Osteocyte (in vitro differentiated cells): Measurements from ENCODE around the gene KSR2. TPM values are rescaled to one million over a fixed set of nuclear protein-coding genes. Genes with fewer than 3 reads are reported as not detected.

ENCODE experiments used
- DNase-seq: peaks from one replicate; pipeline ENCODE4 v3.0.0; 2021; ENCODE audit warnings: mixed read lengths; ENCODE audit not compliant: unreplicated experiment; ENCODE audit errors: extremely low spot score
- H3K27ac Mint-ChIP-seq: one replicate; pipeline ENCODE4 v1.8.0; 2021; ENCODE audit warnings: mild to moderate bottlenecking, mixed read lengths; ENCODE audit not compliant: unreplicated experiment
- H3K27me3 Mint-ChIP-seq: one replicate; pipeline ENCODE4 v1.8.0; 2021; ENCODE audit warnings: mixed read lengths; ENCODE audit not compliant: unreplicated experiment
- H3K36me3 Mint-ChIP-seq: one replicate; pipeline ENCODE4 v1.8.0; 2021; ENCODE audit warnings: mixed read lengths; ENCODE audit not compliant: unreplicated experiment
- H3K4me1 Mint-ChIP-seq: one replicate; pipeline ENCODE4 v1.8.0; 2021; ENCODE audit warnings: mixed read lengths; ENCODE audit not compliant: unreplicated experiment
- H3K4me3 Mint-ChIP-seq: one replicate; pipeline ENCODE4 v1.8.0; 2021; ENCODE audit warnings: mild to moderate bottlenecking, moderate library complexity, mixed read lengths; ENCODE audit not compliant: unreplicated experiment
- H3K9me3 Mint-ChIP-seq: one replicate; pipeline ENCODE4 v1.8.0; 2021; ENCODE audit warnings: mixed read lengths; ENCODE audit not compliant: unreplicated experiment
- CTCF ChIP-seq: fragments of 200-600 bp; sonication (generic); IDR thresholded peaks from 2 replicates; pipeline ENCODE4 v1.5.0; 2021; ENCODE audit warnings: antibody characterized with exemption, mild to moderate bottlenecking, moderate library complexity
- total RNA-seq: library from RNA; stranded (reverse); gene quantifications from 2 replicates; pipeline ENCODE4 v1.2.1, GENCODE V29; 2021

Gene KSR2
- total RNA-seq, 1 donor from 2014 or later, result not detected

GRCh38 chr12:117447665-117448366, 521.0 kb downstream of the KSR2 start:
- no peak for DNase-seq
- Mint-ChIP-seq H3K4me1 (peaks cover 1% of the 10 kb centered on the region), H3K4me3 (no peak overlapping the region), H3K27ac (no peak overlapping the region), H3K36me3 (no peaks in the 10 kb centered on the region), H3K9me3 (no peaks in the 10 kb centered on the region), H3K27me3 (peaks cover under 1% of the 10 kb centered on the region)
- TF ChIP-seq CTCF, result no peak

- no peak for DNase-seq
- peaks cover 1% of the 10 kb centered on the region for H3K4me1 Mint-ChIP-seq
- no peaks in the 10 kb centered on the region for H3K36me3 Mint-ChIP-seq
- H3K27ac Mint-ChIP-seq, result no peak overlapping the region
- H3K9me3 Mint-ChIP-seq, result no peaks in the 10 kb centered on the region
- peaks cover 5% of the 10 kb centered on the region for H3K27me3 Mint-ChIP-seq
- H3K4me3 Mint-ChIP-seq, result no peak overlapping the region
- no peak for TF ChIP-seq CTCF
Measured at GRCh38 chr12:117444781-117445180, 524.0 kb downstream of the KSR2 start.

- H3K36me3 Mint-ChIP-seq, result no peaks in the 10 kb centered on the region
- peaks cover 5% of the 10 kb centered on the region for H3K27me3 Mint-ChIP-seq
- no peak for DNase-seq
- TF ChIP-seq CTCF, result no peak
- H3K9me3 Mint-ChIP-seq, result no peaks in the 10 kb centered on the region
- no peaks in the 10 kb centered on the region for H3K4me1 Mint-ChIP-seq
- no peak overlapping the region for H3K4me3 Mint-ChIP-seq
- no peak overlapping the region for H3K27ac Mint-ChIP-seq
Measured at GRCh38 chr12:117441751-117442150, 527.0 kb downstream of the KSR2 start.

GRCh38 chr12:117440384-117440783, 528.4 kb downstream of the KSR2 start:
- Mint-ChIP-seq H3K27me3 (peaks cover 5% of the 10 kb centered on the region), H3K4me1 (no peaks in the 10 kb centered on the region), H3K36me3 (no peaks in the 10 kb centered on the region), H3K4me3 (no peak overlapping the region), H3K27ac (no peak overlapping the region), H3K9me3 (no peaks in the 10 kb centered on the region)
- TF ChIP-seq CTCF, result no peak
- DNase-seq, result no peak

GRCh38 chr12:117439531-117440001, 529.2 kb downstream of the KSR2 start:
- no peaks in the 10 kb centered on the region for H3K4me1 Mint-ChIP-seq
- DNase-seq, result no peak

More at GRCh38 chr12:117439531-117440001, 529.2 kb downstream of the KSR2 start:
- no peaks in the 10 kb centered on the region for H3K9me3 Mint-ChIP-seq
- H3K27me3 Mint-ChIP-seq, result peaks cover 5% of the 10 kb centered on the region
- TF ChIP-seq CTCF, result no peak
- no peak overlapping the region for H3K27ac Mint-ChIP-seq
- no peak overlapping the region for H3K4me3 Mint-ChIP-seq
- H3K36me3 Mint-ChIP-seq, result no peaks in the 10 kb centered on the region
